Testis (tissue), 2 donors: ENCODE data around the gene DRD1.

Source experiments
- POLR2A ChIP-seq: fragments of 450-650 bp; IDR thresholded peaks from one replicate; pipeline ENCODE4 v1.6.1; 2017; ENCODE audit warnings: antibody characterized with exemption, mild to moderate bottlenecking, moderate library complexity
- TF ChIP-seq, protein P1 (sequence below), 3 experiments: fragments of 450-650 bp in 2 of 3; fragments of 200-600 bp in 1 of 3; sonication (generic) in 1 of 3; IDR thresholded peaks; one replicate each; pipeline ENCODE4 v1.5.1; 2016 to 2019; ENCODE audit warnings: antibody characterized with exemption in 3 of 3, mild to moderate bottlenecking in 2 of 3, moderate library complexity in 1 of 3

DNA sequence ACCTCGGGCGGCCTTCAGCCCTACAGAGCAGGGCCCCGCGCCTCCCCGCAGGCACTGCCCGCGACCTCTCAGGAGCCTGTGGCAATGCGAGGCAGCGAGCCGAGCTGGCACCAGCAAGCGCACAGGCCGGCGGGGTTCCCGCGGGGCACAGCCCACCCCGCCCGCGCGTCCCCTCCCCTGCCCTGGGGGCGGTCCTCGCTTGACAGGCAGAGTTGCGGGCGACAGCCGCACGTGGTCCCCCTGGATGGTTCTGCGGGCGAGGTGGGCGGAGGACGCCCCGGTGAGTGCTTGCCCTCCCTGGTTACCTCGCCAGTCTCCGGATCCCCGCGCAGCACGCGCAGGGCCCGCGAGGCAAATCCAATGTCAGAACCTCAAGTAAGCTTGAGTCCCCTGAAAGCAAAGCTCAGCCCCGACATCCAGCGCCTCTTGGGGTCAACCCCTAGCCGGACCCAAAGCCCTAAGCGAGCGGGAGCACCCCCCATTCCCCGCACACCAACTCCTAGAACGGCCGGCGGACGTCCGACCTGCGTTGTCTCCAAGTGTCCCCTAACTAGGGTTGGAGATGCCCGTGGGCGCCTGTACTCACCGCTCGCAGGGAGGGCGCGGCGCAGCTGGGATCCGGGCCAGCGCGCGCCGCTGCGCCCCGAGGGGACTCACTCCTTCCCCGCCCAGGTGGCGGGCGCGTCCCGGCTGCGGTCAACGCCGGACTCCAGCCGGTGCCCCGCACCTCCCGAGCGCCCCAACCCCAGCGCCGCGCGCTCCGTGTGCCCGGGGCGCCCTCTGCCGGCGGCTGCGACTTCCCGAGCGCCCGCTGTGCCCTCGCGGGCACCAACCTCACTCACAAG, at the start of gene DRD1:
- TF ChIP-seq, protein P1, sequence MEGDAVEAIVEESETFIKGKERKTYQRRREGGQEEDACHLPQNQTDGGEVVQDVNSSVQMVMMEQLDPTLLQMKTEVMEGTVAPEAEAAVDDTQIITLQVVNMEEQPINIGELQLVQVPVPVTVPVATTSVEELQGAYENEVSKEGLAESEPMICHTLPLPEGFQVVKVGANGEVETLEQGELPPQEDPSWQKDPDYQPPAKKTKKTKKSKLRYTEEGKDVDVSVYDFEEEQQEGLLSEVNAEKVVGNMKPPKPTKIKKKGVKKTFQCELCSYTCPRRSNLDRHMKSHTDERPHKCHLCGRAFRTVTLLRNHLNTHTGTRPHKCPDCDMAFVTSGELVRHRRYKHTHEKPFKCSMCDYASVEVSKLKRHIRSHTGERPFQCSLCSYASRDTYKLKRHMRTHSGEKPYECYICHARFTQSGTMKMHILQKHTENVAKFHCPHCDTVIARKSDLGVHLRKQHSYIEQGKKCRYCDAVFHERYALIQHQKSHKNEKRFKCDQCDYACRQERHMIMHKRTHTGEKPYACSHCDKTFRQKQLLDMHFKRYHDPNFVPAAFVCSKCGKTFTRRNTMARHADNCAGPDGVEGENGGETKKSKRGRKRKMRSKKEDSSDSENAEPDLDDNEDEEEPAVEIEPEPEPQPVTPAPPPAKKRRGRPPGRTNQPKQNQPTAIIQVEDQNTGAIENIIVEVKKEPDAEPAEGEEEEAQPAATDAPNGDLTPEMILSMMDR (IDR thresholded peaks at IDR 0.05), result peak; percentile 19 to 55 (median 35)
- TF ChIP-seq POLR2A, result no peak
